Activated naive CD4-positive, alpha-beta T cell treated with Interleukin-2 at 50 U/mL for 16 hours (primary cell): ENCODE data around the gene RNF182.
A peak's percentile ranks its signal among the peaks of the same experiment; 100 is the strongest.
"Not testable (repeated sequence)": the region's sequence is repeated elsewhere in the genome, so short reads cannot be mapped to it uniquely, and the experiment has no call there.

ENCODE experiments used
- DNase-seq: peaks from one replicate; pipeline ENCODE4 v3.0.0-alpha.2; 2020

The RNF182 gene

GRCh38 chr6:13924949-13925881 lies at the start of gene RNF182:
RNF182 (plus strand) TSS chr6:13924952; CDS start chr6:13977120, 52,168 bp downstream.
- DNase-seq = peak; percentile 41

GRCh38 chr6:13877051-13877450 lies 47.7 kb upstream of the RNF182 start:
- no peak for DNase-seq

GRCh38 chr6:13880061-13880663 lies 44.6 kb upstream of the RNF182 start:
- DNase-seq = not testable (repeated sequence)

GRCh38 chr6:13881621-13882165 lies 43.1 kb upstream of the RNF182 start:
- DNase-seq = no peak

GRCh38 chr6:13883966-13884365 lies 40.8 kb upstream of the RNF182 start:
- DNase-seq = no peak

GRCh38 chr6:13884397-13884796 lies 40.4 kb upstream of the RNF182 start:
- no peak for DNase-seq

- DNase-seq = no peak
Observed at GRCh38 chr6:13885601-13886000, 39.2 kb upstream of the RNF182 start.

- DNase-seq = no peak
Observed at GRCh38 chr6:13886949-13887348, 37.8 kb upstream of the RNF182 start.

GRCh38 chr6:13892017-13892645 lies 32.6 kb upstream of the RNF182 start:
- no peak for DNase-seq

GRCh38 chr6:13902922-13903321 lies 21.8 kb upstream of the RNF182 start:
- no peak for DNase-seq

- no peak for DNase-seq
Observed at GRCh38 chr6:13903364-13903763, 21.4 kb upstream of the RNF182 start.

GRCh38 chr6:13907001-13907350 lies 17.8 kb upstream of the RNF182 start:
- DNase-seq = no peak

GRCh38 chr6:13907614-13908215 lies 17.0 kb upstream of the RNF182 start:
- DNase-seq = no peak

- peak; percentile 33 for DNase-seq
Observed at GRCh38 chr6:13908955-13909381, 15.8 kb upstream of the RNF182 start.

- DNase-seq = no peak
Observed at GRCh38 chr6:13910443-13910842, 14.3 kb upstream of the RNF182 start.

GRCh38 chr6:13911337-13911736 lies 13.4 kb upstream of the RNF182 start:
- no peak for DNase-seq

GRCh38 chr6:13913226-13914001 lies 11.3 kb upstream of the RNF182 start:
- no peak for DNase-seq

- no peak for DNase-seq
Observed at GRCh38 chr6:13914351-13914750, 10.4 kb upstream of the RNF182 start.

- no peak for DNase-seq
Observed at GRCh38 chr6:13915561-13916229, 9.1 kb upstream of the RNF182 start.

GRCh38 chr6:13916230-13916944 lies 8.4 kb upstream of the RNF182 start:
- no peak for DNase-seq

- no peak for DNase-seq
Observed at GRCh38 chr6:13917141-13917540, 7.6 kb upstream of the RNF182 start.
